Measurements from ENCODE around the gene BYSL. TPM values are rescaled to one million over a fixed set of nuclear protein-coding genes. Genes with fewer than 3 reads are reported as not detected.
A peak's percentile ranks its signal among the peaks of the same experiment; 100 is the strongest.

BYSL gene
- total RNA-seq, 1 donor from 2014 or later = 43.2 TPM

- intact Hi-C loops (cut with micrococcal nuclease) = no loop called here
- H3K27ac Mint-ChIP-seq = no peak overlapping the region
- no peaks in the 10 kb centered on the region for H3K27me3 Mint-ChIP-seq
- no peak for DNase-seq
- peaks cover 2% of the 10 kb centered on the region for H3K4me1 Mint-ChIP-seq
- H3K36me3 Mint-ChIP-seq (ENCODE audit: low read depth) = peaks cover 80% of the 10 kb centered on the region
- no peak for ATAC-seq (ENCODE audit: low read depth)
- H3K4me3 Mint-ChIP-seq = no peak overlapping the region
- TF ChIP-seq, protein P1, sequence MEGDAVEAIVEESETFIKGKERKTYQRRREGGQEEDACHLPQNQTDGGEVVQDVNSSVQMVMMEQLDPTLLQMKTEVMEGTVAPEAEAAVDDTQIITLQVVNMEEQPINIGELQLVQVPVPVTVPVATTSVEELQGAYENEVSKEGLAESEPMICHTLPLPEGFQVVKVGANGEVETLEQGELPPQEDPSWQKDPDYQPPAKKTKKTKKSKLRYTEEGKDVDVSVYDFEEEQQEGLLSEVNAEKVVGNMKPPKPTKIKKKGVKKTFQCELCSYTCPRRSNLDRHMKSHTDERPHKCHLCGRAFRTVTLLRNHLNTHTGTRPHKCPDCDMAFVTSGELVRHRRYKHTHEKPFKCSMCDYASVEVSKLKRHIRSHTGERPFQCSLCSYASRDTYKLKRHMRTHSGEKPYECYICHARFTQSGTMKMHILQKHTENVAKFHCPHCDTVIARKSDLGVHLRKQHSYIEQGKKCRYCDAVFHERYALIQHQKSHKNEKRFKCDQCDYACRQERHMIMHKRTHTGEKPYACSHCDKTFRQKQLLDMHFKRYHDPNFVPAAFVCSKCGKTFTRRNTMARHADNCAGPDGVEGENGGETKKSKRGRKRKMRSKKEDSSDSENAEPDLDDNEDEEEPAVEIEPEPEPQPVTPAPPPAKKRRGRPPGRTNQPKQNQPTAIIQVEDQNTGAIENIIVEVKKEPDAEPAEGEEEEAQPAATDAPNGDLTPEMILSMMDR (IDR thresholded peaks at IDR 0.05) = no peak
- ChIA-PET CTCF (no interaction called here), POLR2A (no interaction called here)
- H3K9me3 Mint-ChIP-seq = no peaks in the 10 kb centered on the region
Measured at GRCh38 chr6:41909727-41910126, 11.6 kb upstream of the BYSL start.

GRCh38 chr6:41914343-41914742, 7.0 kb upstream of the BYSL start:
- H3K9me3 Mint-ChIP-seq = no peaks in the 10 kb centered on the region
- ChIA-PET POLR2A (no interaction called here), CTCF (interaction anchor here (0.7 to 1.7 kb wide), 2 partner anchors 131 to 297 kb away, joined by 4 to 5 read pairs; no protein-coding TSS in a partner anchor)
- H3K4me3 Mint-ChIP-seq = no peak overlapping the region
- H3K27me3 Mint-ChIP-seq = no peaks in the 10 kb centered on the region
- no peak overlapping the region for H3K27ac Mint-ChIP-seq
- TF ChIP-seq, protein P1 (IDR thresholded peaks at IDR 0.05) = no peak
- peaks cover 6% of the 10 kb centered on the region for H3K4me1 Mint-ChIP-seq
- peaks cover 57% of the 10 kb centered on the region for H3K36me3 Mint-ChIP-seq (ENCODE audit: low read depth)
- ATAC-seq (ENCODE audit: low read depth) (no peak), DNase-seq (no peak)
- intact Hi-C loops (cut with micrococcal nuclease) = no loop called here

GRCh38 chr6:41914869-41915530, 6.3 kb upstream of the BYSL start:
- intact Hi-C loops (cut with micrococcal nuclease) = no loop called here
- Mint-ChIP-seq H3K27me3 (no peaks in the 10 kb centered on the region), H3K4me1 (peaks cover 10% of the 10 kb centered on the region), H3K36me3 (ENCODE audit: low read depth) (peaks cover 53% of the 10 kb centered on the region), H3K27ac (no peak overlapping the region), H3K4me3 (no peak overlapping the region), H3K9me3 (no peaks in the 10 kb centered on the region)
- TF ChIP-seq, protein P1 (IDR thresholded peaks at IDR 0.05) = no peak
- CTCF ChIA-PET = interaction anchor here (0.7 kb wide), 1 partner anchor 296 kb away, joined by 5 read pairs; no protein-coding TSS in a partner anchor
- ATAC-seq (ENCODE audit: low read depth) (no peak), DNase-seq (no peak)
- POLR2A ChIA-PET = interaction anchor here (1.1 kb wide), 1 partner anchor 127 kb away, joined by 5 read pairs; the partner anchor contains the start of gene TOMM6

GRCh38 chr6:41917528-41917927, 3.8 kb upstream of the BYSL start:
- TF ChIP-seq, protein P1 (IDR thresholded peaks at IDR 0.05) = no peak
- CTCF ChIA-PET = no interaction called here
- no peak for DNase-seq
- H3K27me3 Mint-ChIP-seq = no peaks in the 10 kb centered on the region
- no peak overlapping the region for H3K27ac Mint-ChIP-seq
- peaks cover 30% of the 10 kb centered on the region for H3K4me1 Mint-ChIP-seq
- H3K9me3 Mint-ChIP-seq = no peaks in the 10 kb centered on the region
- H3K4me3 Mint-ChIP-seq = no peak overlapping the region
- H3K36me3 Mint-ChIP-seq (ENCODE audit: low read depth) = peaks cover 58% of the 10 kb centered on the region
- no peak for ATAC-seq (ENCODE audit: low read depth)
- intact Hi-C loops (cut with micrococcal nuclease) = no loop called here
- POLR2A ChIA-PET = no interaction called here

DNA sequence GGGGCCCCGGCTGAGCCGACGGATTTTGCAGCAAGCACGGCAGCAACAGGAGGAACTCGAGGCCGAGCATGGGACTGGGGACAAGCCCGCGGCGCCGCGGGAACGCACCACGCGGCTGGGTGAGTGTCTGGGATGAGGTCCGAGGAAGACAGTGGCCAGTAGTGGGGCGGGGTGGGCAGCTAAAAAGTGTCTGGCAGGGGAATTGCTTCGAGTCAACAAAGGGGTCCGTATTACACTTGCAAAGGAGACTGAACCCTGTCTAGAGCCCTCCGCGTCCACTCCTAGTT, 356 bp downstream of the BYSL start:
- peak; percentile 8 for ATAC-seq (ENCODE audit: low read depth)
- POLR2A ChIA-PET = interaction anchor here (0.6 to 3.4 kb wide), 20 partner anchors 9 to 1681 kb away, joined by 3 to 48 read pairs (median 10); partner anchors contain the start of genes CCND3, TAF8, TOMM6 and USP49
- Mint-ChIP-seq H3K36me3 (ENCODE audit: low read depth) (peaks cover 51% of the 10 kb centered on the region), H3K9me3 (no peaks in the 10 kb centered on the region), H3K27me3 (no peaks in the 10 kb centered on the region), H3K27ac (peak overlapping the region; percentile 98), H3K4me3 (peak overlapping the region; percentile 98), H3K4me1 (peaks cover 49% of the 10 kb centered on the region)
- CTCF ChIA-PET = interaction anchor here (0.8 to 3.4 kb wide), 17 partner anchors 9 to 134 kb away, joined by 3 to 43 read pairs (median 6); partner anchors contain the start of genes CCND3, TAF8, TOMM6 and USP49
- no peak for DNase-seq
- intact Hi-C loops (cut with micrococcal nuclease) = loop anchor here (1.0 to 10.0 kb wide), 9 partner anchors 15 to 643 kb away; partner anchors contain the start of genes CCND3, MRPS10, TAF8 and TOMM6
- TF ChIP-seq, protein P1 (IDR thresholded peaks at IDR 0.05) = no peak
